ENCODE data around the gene SHC3. TPM values are rescaled to one million over a fixed set of nuclear protein-coding genes. Genes with fewer than 3 reads are reported as not detected.

The SHC3 gene
- total and polyA plus RNA-seq, 2 donors (not counting 3 experiments of a cell fraction or from before 2014, with no cell fraction given): 1.0 to 2.0 TPM

DNA sequence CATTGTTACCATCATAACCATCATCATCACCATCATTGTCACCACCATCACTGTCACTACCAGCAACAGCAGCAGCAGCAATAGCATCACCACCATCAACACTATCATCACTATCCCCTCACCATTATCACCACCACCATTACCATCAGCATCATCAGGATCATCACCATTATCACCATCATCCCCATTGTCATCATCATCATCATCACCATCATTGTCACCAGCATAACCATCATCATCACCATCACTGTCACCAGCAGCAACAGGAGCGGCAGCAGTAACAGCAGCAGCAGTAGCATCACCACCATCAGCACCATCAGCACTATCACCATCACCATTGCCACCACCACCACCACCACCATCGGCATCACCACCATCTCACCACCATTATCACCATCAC lies 139.0 kb downstream of the SHC3 start:
- H2AFZ ChIP-seq (ENCODE audit: low read depth, low read length): no peak overlapping the region
- intact Hi-C loops (cut with micrococcal nuclease): loop anchor here (10.0 kb wide), 1 partner anchor 235 kb away; no protein-coding TSS in a partner anchor
- ChIA-PET POLR2A (no interaction called here), CTCF (no interaction called here)
- no peak overlapping the region for H3K9ac ChIP-seq (replicated peaks; ENCODE audit: extremely low read depth, insufficient read depth, low read length)
- H3K4me3 ChIP-seq (replicated peaks in 1 of 3; ENCODE audit: insufficient read depth in 1 of 3, low read depth in 1 of 3, low read length in 3 of 3): no peak overlapping the region
- H3K27ac ChIP-seq (ENCODE audit: insufficient read depth, low read depth, low read length): no peak overlapping the region
- no peaks in the 10 kb centered on the region for H4K20me1 ChIP-seq (replicated peaks; ENCODE audit: control insufficient read depth, extremely low read depth, insufficient read depth, low read length)
- TF ChIP-seq POLR2A (IDR thresholded peaks at IDR 0.05; ENCODE audit: low read depth, low read length) (no peak), EZH2 (IDR thresholded peaks at IDR 0.05; ENCODE audit: borderline replicate concordance, low read depth, low read length, severe bottlenecking) (no peak), FOS (IDR thresholded peaks at IDR 0.05; ENCODE audit: borderline replicate concordance, insufficient read depth, low read length) (no peak), MYC (IDR thresholded peaks at IDR 0.05; ENCODE audit: low read depth, low read length) (no peak), CTCF (IDR thresholded peaks at IDR 0.05; ENCODE audit: extremely low read depth in 1 of 2, insufficient read depth in 1 of 2, low read depth in 1 of 2, low read length in 2 of 2) (no peak), POLR2AphosphoS5 (IDR thresholded peaks at IDR 0.05; ENCODE audit: insufficient read depth, low read depth, low read length) (no peak), JUN (IDR thresholded peaks at IDR 0.05; ENCODE audit: borderline replicate concordance, insufficient read depth, insufficient read length, low read depth) (no peak), GATA2 (IDR thresholded peaks at IDR 0.05; ENCODE audit: insufficient read depth, insufficient read length, low read depth, low read length) (no peak)
- TF ChIP-seq, protein P1, sequence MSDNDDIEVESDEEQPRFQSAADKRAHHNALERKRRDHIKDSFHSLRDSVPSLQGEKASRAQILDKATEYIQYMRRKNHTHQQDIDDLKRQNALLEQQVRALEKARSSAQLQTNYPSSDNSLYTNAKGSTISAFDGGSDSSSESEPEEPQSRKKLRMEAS (IDR thresholded peaks at IDR 0.05; ENCODE audit: insufficient read depth, insufficient read length): no peak
- no peaks in the 10 kb centered on the region for H3K9me1 ChIP-seq (replicated peaks; ENCODE audit: control insufficient read depth, extremely low read depth, insufficient read depth, low read length)
- no peaks in the 10 kb centered on the region for H3K9me3 ChIP-seq (replicated peaks; ENCODE audit: control insufficient read depth, insufficient read depth, low read length)
- FAIRE-seq (no peak), DNase-seq (ENCODE audit: low read depth, low spot score) (no peak)
- H3K79me2 ChIP-seq (ENCODE audit: control insufficient read depth, insufficient read depth, low read length): no peaks in the 10 kb centered on the region
- BruUV-seq (replicated peaks): no TSS peak
- dilution Hi-C loops (cut with MboI; ENCODE audit: extremely low pct_ligation_motif_present, low sequenced_read_pairs): no loop called here
- no peaks in the 10 kb centered on the region for H3K36me3 ChIP-seq (ENCODE audit: control insufficient read depth in 2 of 2, extremely low read depth in 1 of 2, insufficient read depth in 2 of 2, low read length in 2 of 2)
- H3K4me2 ChIP-seq (ENCODE audit: insufficient read depth, low read length): no peak overlapping the region
- H3K27me3 ChIP-seq (ENCODE audit: control insufficient read depth in 2 of 2, insufficient read depth in 2 of 2, low read length in 2 of 2): no peaks in the 10 kb centered on the region
- H3K4me1 ChIP-seq (ENCODE audit: control insufficient read depth, extremely low read depth, insufficient read depth, low read length): peaks cover 4% of the 10 kb centered on the region
